NCI-H226 (cell line): ENCODE results near the gene VAT1.
"Not testable (repeated sequence)": the region's sequence is repeated elsewhere in the genome, so short reads cannot be mapped to it uniquely, and the experiment has no call there.

Experiments
- DNase-seq: peaks from one replicate; pipeline ENCODE4 v3.0.0-alpha.2; 2015

Gene VAT1

DNA sequence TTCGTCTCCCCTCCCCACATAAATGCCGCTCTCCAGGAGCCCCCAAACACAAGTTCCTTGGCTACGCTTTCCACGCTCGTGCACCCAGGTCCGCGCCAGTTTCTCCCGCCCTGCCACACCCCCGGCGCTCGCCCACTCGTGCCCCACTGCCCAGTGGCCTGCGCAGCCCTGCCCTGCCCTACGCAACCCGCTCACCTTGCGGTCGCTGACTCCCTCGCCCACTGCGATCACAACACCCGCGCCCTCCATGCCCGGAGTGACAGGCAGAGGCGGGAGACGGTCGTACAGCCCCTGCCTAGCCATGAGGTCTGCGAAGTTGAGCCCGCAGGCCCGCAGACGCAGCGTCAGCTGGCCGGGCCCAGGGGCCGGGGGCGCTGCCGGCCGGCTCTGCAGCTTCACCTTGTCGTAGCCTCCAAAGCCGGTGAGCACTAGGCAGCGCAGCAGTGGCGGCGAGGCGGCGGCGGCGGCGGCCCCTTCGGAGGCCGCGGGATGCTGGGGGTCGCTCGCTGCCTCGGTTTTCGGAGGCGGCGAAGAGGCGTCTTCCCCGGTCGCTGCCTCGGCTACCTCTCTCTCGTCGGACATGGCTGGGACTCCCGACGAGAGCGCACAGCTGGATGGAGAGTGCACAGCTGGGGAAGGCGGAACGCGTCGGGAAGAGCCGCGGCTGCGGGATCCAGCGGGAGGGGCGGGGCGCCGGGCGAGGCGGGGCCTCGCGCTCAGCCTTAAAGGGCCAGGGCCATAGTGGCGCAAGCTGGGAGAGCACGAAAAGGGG lies at the start of gene VAT1:
Gene VAT1, minus strand, starts transcription at position 645 of the 772 bp plus-strand sequence. Its CDS starts 63 bp downstream, at position 582.
- DNase-seq, result peak; percentile 67

DNA sequence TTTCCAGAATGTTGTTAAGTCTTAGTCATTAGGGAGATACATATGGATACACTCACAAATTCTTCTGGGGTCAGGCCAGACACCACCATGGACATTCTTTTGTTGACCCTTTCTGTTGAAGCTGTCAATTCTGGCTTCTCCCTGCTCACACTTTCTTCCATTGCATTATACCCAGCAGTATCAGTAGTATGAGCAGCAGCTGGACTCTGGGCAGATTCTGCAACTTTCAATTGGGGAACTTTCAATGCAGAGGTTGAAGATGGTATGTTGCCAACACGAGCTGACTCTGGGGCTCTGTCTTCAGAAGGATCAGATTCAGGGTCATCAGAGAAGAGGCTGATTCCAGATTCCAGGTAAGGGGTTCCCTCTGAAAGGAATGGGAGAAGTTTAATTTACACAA lies 48.7 kb upstream of the VAT1 start:
- no peak for DNase-seq

DNA sequence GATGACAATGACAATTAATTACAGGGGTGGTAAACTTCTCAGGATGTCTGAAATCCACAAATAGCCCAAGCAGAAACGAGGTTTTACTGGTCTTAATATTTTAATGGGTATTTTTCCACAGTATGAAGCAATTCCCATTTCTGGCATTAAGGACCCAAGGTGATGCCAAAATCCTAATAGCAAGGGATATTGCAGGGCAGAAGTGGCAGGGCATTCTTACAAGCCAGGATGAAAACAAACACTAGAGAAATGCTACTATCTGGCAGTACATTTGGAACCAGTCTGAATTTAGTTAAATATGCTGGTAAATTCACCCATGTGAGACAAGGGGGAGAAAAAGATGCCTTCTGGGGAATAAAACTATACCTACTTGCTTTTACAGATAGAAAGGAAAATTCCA lies 48.1 kb upstream of the VAT1 start:
- DNase-seq, result no peak

DNA sequence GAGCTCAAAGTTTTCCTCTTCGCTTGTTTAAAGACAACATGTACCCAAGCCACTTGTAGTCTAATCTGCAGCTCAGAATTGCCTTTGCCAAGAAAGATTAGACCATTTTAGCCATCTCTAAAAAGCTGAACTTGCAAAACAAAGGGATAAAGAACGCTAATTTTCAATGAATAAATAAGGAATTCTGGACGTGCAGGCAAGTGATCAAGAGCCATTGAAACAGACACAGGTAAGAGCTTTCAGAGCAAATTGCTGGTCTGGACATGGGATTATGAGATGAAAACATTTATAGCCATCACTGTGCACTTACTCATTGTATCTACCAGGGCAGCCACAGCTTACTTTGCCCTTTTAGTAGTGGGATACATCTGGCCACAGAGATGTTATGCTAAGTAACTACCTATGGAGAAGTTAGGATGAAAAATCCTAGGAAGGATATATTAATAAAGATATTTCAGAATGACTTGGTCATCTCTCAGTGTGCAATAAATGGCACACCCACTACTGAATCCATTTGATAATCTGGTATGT lies 47.2 kb upstream of the VAT1 start:
- DNase-seq, result no peak

DNA sequence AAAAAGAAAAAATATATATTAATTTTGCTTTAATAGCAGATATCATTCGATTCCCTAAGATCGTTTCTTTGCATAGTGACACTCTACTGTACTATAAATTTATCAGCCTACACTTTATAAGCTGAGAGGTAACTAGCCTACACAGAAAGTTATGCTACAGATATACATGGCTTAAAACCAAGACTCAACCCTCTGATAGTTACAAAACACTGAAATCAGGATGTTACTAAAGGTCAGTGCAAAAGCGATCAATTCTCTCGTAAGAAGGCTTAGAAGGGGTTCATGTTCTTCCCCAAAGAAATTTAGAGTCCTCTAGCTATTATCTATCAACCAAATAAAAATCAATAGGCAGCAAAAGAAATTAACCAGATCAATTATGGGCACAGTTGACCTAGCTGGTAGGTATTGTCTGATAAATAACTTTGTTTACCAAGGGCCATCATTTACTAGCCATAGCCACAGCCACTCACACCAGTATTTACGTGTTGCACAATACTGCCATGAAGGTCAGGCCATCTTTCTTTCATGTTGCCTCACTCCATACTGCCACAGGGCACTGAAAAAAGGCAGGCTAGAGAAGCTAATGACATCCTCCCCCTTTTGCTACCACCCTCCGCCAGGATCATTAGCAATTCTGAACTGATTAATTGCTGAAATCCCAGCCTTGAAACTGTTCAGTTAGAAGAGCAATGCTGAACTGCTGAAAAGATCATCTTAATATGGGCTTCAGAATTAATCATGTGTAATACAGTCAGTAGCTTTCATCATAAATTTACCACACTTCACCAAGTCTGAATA lies 46.6 kb upstream of the VAT1 start:
- DNase-seq, result no peak

DNA sequence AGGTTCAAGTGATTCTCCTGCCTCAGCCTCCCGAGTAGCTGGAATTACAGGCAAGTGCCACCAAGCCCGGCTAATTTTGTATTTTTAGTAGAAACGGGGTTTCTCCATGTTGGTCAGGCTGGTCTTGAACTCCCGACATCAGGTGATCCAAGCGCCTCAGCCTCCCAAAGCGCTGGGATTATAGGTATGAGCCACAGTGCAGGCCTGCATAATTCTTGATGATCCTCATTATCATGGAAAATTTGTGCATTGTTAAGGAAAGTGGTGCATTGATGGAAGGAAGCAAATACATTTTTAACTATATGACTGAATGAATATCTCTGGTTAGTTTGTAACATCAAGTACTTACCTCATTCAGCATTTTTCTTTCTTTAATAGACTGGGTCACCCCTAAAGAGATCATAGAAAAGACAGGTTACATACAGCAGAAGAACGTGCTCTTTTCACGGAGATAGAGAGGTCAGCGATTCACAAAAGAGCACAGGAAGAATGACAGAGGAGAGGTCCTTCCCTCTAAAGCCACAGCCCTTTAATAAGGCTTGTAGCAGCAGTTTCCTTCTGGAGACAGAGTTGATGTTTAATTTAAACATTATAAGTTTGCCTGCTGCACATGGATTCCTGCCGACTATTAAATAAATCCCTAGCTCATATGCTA lies 40.9 kb upstream of the VAT1 start:
- DNase-seq, result no peak

DNA sequence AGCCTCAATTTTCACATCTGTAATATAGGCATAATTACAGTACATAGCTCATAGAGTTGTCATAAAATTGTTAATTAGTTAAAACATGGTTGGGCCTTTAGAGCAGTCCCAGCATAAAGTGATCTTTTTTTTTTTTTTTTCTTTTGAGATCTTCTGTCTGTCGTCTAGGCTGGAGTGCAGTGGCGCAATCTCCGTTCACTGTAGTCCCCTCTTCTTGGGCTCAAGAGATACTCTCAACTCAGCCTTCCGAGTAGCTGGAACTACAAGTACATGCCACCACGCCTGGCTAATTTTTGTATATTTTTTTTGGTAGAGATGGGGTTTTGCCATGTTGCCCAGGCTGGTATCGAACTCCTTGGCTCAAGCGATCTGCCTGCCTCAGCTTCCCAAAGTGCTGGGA lies 33.9 kb upstream of the VAT1 start:
- DNase-seq, result no peak

DNA sequence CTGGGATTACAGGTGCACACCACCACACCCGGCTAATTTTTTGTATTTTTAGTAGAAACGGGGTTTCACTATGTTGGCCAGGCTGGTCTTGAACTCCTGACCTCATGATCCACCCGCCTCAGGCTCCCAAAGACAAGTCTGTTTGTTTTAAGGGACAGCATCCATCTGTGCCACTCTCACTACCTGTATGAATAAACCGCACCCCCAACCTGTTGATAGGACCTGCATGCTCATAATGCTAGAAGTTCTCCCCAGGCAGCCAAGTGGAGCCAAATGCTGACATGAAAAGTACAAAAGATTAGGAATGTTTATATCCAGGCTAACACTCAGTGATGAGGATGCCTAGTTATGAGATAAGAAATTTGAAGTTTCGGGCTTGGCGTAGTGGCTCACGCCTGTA lies 30.8 kb upstream of the VAT1 start:
- DNase-seq, result not testable (repeated sequence)

DNA sequence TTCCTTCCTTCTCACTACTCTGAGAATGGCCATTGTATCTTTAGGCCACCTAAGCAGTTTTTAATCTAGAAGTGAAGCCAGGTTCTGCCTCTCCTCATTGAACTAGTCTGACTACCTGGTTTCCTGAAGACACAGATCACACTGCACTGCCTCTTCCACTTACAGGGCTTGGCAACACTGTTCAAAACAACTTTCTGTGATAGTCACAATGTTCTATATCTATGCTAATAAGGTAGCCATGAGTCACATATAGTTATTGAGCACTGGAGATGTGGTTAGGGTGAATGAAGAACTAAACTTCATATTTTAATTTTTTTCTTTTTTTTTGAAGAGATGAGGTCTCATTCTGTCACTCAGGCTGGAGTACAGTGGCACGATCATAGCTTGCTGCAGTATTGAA lies 29.8 kb upstream of the VAT1 start:
- DNase-seq, result no peak

DNA sequence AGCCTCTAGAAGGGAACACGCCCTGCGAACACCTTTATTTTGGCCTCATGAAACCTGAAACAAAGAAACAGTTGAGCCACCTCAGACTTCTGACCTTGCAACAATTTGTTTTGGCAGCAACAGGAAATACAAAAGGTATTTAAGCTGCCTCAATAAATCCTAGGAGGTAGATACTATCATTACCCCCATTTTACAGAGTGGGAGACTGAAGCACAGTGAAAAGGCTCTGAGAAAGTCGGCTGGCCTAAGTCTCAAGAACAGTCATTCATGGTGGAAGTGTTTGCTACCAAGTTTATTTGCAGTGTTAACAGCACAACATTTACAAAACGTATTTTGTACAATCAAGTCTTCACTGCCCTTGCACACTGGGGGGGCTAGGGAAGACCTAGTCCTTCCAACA lies 21.8 kb upstream of the VAT1 start:
- no peak for DNase-seq

DNA sequence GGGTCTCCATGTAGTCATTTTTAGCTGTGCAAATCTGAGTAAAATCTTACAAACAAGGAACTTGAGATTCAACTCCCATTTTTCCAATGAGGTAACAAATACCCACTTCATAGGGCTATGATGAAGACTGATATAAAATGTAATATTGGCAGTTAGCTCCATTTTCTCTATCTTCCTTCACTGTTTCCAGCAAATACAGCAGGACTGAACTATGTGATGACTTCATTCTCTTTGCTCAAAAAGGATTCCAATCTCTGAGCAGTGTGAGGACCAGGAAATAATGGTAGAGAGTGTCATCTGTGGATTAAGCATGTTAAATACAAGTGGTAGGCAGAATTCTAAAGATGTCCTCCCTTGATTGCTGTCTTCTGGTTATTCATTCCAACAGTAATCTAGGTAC lies 21.1 kb upstream of the VAT1 start:
- no peak for DNase-seq

DNA sequence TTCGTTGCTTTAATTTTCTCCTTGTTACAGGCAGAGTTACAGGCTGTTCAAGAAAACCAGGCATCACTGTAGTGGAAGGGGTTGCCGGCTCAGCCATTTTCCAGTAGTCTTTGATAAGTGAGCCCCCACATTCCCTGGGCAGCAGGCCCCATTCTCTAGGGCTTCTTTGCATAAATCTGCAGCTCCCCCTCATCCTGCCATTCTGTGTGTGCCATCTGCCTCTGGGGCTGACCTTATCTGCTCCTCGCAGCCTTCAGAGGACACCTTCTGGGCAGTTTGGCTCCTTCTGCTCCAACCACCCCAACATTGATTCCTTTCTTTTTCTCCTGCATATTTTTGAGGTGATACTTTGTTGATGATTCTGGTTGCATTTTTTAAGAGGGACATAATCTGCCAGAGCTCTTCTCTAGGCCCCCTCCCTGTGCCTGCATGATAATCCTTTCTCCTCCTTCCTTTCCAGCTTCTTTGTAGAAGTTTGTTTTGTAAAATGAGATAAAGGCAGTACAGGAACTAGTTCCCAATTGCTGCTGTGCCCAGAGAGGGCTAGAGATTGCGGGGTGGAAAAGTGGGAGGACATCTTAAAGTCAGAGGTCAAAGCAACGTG lies 19.9 kb upstream of the VAT1 start:
- DNase-seq, result no peak

DNA sequence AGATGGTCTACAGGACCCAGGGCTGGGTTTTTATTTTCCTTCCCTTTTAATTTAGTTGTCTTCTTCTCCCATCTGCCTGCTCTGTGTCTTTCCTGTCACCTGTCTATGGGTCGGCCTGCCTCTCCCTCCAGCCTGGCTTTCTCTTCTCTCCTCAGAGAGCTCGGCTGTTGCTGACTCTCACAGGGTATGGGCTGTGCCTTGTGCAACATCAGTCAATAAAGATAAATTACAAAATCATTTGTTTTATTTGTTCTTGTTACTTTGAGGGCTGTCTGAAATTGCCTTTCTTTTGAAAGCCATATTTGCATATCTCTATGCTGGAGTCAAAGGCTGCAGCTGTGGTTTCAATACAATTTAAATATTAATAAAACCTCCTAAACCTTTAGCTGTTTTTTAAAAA lies 18.5 kb upstream of the VAT1 start:
- no peak for DNase-seq

DNA sequence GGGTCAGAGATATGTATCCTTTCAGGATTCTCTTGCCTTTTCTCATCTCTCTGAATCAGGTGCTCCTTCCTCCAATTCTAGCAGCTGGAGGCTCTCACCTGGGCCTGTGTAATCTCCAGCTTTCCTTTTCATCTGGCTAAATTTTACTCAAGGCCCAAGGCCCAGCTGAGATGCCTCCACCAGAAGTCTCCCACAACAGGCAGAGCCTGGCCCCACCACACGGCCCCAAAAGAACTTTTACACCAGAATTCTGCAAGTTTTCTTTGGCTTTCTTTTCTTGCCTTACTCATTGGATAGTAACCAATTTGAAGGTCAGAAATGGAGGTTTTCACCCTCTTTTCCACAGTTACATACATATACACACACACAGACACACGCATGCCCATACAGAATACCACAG lies 17.5 kb upstream of the VAT1 start:
- no peak for DNase-seq

DNA sequence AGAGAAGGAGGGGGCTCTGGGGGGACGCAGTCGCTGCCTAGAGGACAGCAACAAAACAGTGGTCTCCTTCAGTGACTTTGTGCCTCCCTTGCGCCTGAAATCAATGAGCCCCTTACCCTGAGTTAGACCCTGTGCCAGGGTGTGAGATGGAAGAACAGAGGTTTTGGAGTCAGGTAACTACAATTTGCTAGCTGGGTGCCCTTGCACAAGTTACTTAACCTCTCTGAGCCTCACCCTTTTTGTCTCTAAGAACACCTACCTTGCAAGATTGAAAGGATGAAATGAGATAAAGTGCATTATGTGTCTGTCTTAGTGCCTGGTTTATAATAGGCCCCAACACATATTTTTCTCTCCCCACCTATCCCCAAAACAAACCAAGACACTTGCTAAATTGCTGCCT lies 12.7 kb upstream of the VAT1 start:
- no peak for DNase-seq

DNA sequence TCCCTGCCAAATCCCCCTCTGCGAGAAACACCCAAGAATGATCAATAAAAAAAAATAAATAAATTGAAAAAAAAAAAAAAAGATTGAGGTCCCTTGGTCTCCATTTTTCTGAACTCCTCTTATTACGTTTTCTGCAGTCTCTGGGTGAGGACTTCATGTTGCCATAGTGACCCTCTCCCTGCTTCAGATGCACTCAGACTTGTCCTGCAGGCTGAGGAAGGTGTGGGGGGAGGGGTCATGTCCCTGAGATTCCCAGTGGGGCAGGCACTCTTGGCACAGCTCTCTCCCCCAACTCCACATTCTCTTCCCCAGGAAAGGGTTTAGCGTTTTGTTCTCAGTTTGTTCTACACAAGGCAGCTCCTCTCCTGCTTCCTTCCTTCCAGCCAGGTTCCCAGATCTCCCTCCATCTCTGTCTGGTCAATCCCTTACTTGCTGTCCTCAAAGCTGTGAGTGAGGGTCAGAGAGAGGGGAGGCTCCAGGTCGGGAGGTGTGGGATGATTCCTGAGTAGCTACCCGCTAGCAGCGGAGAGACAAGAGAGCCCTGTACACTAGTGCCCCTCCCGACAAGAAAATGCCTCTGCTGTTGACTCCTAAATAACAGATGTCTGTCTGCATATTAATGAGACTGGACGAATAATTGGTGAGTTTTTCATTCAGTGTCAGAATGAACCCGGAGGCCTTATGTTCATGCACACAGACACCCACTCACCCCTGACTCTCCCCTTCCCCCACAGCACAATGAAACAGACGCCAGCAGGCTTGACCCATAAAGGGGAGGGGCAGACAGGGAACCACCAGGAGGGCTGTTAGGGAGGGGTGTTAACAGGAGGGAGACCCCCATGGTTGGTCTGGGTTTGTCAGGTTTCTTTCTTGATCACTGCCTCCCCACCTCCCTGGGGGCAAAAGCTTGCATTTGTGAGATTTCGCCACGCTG lies 12.0 kb upstream of the VAT1 start:
- no peak for DNase-seq

DNA sequence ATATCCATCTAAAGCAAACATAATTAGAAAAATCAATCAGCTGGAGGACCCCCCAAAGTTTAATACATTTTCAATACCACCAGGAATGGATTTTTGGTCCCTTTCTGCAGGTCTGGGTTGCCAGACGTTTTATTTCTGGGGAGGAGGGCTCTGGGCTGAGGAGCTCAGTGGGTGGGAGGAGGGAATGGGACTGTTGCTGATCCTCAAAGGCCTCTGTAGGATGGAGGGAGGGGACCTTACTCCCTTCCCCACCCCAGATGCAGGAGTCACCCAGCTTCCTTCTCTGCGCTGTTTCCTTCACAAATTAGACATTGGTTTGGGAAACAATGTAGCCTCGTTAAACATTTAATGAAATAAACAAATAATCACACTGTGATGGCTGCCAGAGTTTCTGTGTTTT lies 9.5 kb upstream of the VAT1 start:
- DNase-seq, result no peak

DNA sequence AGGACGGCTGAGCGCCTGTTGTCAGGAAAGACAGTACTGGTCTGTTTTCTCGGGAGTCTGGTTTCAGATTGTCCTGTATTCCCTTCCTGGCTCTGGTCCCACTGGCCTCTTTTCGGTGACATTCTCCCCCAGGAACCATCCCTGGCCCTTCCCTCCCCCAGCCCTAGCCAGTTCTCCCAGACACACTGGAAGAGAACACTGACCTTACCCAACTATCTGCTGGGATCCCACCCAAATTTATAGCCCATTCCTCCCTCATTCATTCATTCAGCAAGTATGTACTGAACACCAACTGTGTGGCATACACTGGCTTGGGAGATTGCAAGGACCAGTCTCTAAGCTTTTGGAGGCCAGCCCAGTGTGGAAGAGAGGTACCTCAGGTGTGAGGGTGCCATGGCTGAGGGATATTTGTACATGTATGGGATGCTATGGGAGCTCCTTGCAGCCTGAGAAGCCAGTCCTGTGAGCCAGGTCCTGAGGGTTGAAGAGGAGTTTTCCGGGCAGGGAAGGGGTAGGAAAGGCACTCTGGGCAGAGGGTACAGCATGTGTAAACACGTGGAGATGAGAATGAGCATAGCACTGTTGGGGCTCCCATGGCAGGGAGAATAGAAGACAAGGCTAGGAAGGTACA lies 8.1 kb upstream of the VAT1 start:
- no peak for DNase-seq

DNA sequence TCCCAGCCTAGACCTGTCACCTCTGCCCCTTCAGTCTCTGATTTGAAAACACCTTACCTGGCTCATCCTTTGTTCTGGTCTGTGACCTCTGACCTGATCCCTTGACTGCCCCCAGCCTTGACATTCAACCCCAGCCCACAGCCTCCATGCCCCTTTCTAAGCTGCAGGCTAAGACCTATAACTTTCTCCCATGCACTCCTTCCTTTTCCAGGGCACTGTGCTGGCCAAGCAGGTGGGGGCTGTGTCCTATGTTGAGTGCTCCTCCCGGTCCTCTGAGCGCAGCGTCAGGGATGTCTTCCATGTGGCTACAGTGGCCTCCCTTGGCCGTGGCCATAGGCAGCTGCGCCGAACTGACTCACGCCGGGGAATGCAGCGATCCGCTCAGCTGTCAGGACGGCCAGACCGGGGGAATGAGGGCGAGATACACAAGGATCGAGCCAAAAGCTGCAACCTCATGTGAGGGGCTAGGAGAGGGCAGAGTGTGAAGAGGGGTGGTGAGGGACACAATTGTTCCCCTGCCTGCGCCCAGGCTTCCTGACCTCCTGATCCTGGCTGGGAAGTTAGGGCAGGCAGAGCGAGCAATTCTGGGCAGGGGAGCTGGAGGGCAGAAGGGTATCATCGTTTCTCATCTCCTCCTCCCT lies 6.2 kb upstream of the VAT1 start:
- no peak for DNase-seq

DNA sequence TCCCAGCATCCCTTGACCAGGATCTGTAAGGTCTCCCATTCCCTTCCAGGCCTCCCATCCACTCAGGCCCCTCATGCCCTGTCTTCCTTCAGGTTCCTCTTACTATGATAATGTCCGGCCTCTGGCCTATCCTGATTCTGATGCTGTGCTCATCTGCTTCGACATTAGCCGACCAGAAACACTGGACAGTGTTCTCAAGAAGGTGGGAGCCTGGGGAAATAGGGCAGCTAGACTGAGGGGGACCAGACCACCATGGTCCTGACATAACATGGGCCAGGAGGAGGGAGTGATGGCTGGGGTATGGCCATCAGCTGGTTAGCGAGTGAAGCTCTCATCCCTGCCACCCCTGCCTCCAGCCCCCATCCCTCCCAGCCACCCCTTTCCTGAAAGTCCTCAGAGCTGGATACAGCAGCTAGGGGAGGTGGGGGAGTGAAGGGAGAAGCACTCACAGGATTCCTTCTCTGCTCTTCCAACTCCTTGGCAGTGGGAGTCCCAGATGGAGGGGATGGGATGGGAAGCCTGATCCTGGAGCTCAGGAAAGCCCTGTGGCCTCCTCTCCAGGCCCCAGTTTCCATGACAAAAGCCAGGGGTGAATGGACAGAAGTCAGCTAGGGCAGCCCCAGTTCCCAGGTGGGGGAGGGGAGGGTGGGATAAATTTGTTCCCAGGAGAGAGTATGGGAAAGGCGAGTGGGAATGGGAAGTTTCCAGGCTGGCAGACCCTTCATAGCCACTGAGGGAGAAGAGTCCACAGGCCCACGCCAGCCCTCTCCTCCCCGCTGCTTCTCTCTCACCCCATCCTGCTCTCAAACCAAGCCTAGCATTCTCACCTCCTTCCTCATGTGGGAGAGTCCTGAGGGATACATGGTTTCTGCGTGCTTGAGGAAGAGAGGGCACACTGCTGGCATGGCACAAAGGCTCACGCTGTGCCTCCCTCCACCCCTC lies 5.2 kb upstream of the VAT1 start:
- no peak for DNase-seq
